GM21825 (cell line): ENCODE data around the gene GALNT7.
A peak's percentile ranks its signal among the peaks of the same experiment; 100 is the strongest.
"Not testable (repeated sequence)": the region's sequence is repeated elsewhere in the genome, so short reads cannot be mapped to it uniquely, and the experiment has no call there.

ENCODE experiments used
- ATAC-seq: cut with Tn5 transposase; IDR thresholded peaks from one replicate; pipeline ENCODE4 v1.9.1; 2021; ENCODE audit warnings: mild to moderate bottlenecking, moderate library complexity; ENCODE audit not compliant: unreplicated experiment

The GALNT7 gene

DNA sequence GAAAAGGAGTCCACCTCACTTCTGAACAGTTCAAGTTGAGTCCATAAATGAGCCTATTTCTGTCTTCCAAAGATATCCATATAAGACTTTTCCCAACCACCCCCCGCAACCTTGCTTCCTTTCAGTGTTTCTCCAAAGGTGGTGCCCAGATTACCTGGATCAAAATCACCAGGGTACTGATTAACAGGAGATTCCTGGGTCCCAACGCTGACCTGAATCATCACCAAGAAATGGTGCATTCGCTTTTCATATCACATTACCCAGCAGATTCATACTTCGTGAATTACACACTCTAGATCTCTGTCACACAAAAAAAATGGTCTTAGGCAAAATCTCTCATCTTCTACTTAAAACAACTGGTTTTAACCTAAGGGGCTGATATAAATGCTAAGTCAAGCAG lies 2.1 kb upstream of the GALNT7 start:
- ATAC-seq = no peak

DNA sequence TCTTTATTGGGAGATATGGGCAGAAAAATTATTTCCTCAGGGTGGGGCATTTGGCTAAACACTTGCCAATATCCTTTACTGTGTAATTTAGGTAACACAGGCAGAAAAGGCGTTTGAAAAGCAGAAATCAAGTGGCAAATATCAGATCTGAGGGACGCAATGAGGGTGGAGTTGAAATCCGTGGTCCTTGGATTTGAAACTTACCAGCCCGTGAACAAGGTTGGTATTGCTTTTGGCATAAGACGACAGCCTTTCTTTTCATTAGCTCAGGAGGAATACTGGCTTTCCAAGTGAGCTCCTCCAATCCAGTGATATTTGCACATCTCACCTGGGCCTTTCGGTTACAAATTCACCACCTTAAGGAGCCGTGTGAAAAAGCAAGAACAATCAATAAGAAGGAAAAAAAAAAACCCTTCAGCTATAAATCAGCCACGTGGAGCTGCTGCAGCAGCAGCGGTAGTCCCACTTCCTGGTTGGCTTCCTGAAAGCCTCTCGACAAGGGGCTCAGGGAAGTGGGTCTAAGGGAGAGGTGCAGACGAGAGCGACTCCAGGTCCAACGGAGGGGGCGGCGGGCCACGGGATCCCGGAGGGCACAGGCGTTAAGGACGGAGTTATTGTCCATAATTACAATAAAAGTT lies 734 bp upstream of the GALNT7 start:
- ATAC-seq = peak; percentile 22

DNA sequence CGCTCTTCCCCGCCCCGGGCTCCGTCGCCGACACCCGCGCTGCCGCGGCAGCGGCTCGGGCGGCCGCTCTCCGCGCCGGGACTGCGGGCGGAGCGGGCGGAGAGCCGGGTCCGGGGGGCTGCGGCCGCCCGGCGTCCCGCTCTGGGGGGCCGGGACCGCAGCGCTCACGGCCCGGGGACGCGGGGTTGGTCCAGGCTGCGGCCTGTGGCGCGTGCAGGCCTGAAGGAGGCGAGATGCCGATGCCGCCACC lies 492 bp downstream of the GALNT7 start:
- ATAC-seq = no peak

DNA sequence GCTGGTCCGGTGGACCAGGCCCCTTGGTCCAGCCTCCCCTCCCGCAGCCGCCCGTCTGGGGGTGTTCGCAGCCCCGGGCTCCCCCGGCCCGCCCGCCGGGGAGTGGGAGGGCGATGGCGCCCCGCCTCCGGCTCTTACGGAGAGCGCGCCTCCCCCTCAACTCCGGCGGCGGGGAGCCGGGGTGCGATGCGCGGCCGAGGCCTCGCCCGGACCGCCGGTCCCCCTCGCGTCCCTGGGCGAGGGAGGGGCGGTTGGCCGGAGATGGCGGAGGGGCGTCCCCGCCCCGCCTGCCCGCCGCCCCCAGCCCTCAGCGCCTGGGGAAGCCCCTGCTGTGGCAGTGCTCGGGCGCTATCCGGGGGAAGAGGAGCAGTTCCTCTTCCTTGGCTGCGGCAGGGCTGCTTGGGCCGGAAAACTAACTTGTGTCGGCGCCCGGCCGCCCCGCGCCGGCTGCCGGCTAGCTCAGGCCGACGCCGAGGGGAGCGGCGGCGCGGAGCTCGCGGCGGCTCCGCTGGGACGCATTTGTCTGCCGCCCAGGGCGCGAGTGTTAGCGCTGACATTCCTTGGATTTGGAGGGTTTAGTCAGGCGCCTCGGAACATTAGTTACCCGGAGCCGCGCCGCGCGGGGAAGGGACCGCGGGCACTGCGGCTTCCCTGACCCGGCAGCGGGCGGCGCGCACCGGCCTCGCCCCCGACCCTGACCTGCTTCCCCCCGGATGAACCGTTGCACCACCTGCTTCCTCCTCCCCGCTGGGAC lies 994 bp downstream of the GALNT7 start:
- peak; percentile 58 for ATAC-seq

DNA sequence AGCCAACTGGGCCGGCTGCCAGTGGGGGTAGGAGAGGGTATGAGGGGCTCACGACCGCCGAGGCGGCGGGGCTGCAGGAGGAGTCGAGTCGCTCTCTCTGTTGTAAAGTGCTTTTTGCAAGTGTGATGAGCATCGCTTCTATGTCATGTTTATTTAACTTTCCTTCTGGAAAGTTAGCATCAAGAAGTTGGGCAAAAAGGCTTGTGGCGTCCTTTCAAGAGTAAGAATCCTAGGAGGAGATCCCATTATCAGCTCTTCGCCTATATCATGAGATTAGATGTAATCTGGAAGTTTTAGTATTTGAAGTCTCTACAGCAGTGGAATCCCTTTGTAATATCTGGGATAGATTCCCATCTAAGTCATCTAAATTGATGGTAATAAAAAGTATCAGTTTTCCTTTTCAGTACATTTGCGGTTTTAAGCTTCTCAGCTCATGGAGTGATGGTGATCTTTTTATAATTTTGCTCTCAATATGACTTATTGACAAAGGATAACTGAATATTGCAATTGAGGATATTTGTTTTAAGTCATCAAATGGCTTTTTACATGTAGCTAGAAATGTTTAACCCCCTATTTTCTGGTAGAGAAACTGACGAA lies 1.7 kb downstream of the GALNT7 start:
- no peak for ATAC-seq

DNA sequence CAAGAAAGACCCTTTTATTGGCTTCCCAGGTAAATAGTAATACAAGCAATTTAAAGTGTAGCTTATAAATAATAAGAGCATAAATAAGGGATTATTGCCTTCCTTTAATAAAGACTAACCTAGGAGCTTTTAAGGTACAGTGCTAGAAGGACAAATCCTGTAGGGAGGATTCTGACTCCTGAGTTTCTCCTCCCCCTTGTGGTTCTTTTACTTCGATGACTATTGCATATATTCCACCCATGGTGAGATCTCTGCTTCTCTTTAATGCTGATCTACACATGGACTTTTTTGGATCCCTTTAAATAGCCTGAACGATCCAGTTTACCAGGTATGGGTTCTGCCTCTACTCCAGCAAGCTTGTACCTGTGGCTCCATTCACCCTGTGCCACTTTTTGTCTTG lies 2.5 kb downstream of the GALNT7 start:
- no peak for ATAC-seq

DNA sequence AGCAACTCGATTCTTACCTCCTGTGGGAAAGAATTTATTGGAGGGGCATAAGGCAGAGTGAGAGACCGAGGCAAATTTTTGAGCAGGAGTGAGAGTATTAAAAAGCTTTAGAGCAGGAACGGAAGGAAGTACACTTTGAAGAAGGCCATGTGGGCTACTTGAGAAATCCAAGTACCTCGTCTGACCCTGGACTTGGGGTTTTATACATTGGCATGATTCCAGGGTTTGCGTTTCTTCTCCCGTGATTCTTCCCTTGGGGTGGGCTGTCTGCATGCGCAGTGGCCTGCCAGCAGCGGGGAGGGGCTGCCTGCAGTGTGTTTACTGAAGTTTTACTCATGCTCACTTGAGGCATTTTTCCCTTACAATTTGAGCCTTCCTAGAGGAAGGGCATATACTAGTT lies 3.4 kb downstream of the GALNT7 start:
- no peak for ATAC-seq

DNA sequence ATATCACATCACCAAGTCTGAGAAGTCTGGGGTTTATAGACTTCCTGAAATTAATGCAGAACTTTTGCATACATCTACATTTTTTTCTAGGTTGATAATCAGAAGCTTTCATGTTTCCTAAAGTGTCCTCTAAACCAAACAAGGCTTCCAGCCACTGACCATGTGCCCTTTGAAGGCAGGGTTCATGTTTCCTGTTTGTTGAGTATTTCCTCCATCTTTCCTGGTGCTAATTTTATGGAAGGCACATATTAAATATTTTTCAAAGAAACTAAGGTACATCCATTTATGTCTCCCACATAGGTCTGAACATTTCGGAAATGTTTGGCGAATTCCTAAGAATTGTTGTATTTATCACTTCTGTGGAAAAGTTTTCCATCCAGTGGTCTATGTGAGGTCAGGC lies 5.6 kb downstream of the GALNT7 start:
- ATAC-seq = no peak

DNA sequence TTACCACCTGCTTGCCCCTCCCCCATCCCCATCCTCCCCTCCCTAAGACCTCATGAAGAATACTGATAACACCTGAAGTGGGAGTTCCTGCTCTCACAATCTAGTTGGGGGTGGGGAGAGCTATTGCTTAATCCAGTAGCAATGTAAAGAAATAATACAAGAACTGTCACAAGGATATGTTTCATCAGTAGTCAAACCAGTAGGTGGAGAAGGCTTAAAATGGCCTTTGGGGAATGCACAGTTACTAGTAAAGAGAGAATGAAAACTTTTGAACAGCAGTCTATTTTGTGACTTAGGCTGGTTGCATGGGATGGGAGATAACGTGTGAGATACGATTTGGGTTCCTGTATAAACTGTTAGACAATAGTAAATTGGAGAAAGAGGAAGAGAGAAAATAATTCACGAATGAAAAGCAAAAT lies 6.0 kb downstream of the GALNT7 start:
- no peak for ATAC-seq

DNA sequence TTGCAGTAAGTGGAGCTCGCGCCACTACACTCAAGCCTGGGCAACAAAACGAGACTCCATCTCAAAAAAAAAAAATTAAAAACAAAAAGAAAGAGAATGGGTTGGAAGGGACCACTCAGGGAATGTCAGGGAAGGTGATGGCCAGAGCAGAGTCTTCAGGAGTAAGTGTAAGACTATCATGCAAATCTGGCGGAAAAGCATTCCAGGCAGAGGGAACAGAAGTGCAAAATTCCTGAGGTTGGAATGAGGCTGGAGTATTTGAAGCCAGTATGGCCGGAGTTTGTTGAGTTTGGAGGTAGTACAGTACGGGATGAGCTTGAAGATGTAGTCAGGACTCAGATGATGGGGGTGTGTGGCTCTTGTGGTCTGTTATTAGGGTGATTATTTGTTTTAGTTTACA lies 7.4 kb downstream of the GALNT7 start:
- no peak for ATAC-seq

DNA sequence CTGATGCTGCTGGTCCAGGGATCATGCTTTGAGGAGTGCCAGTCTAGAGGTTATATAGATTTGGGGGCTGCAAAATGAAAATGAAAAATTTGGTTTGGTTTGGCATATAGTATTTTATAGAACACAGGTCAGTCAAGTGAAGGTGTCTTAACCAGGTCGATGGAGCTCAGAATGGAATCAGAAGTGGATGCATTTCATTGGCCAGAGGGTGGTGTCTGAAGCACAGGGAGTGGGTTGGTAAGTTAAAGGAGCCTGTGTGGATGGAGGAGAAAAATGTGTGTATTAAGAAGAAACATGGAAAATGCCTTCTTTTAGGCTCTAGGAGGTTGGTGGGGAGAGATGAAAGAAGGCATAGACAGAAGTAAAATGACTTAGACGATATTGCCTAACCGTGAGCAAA lies 8.6 kb downstream of the GALNT7 start:
- no peak for ATAC-seq

DNA sequence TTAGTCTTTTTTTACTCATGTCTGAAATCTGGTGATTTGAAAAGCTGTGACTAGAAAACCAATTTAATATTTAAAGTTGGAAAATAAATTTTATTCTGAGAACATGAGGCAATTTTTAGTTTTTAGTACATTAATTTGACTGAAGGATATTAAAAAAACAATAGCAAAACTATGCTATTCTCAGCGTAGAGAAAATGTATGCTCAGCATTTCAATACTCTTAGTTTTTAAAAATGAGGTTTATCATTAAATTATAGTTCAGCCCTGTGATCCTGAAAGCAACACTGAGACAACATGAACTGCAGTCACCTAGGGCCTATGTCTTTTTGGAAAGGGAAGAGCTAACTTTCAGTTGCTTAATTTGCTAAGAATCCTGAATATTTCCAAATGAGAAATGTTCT lies 9.5 kb downstream of the GALNT7 start:
- no peak for ATAC-seq

DNA sequence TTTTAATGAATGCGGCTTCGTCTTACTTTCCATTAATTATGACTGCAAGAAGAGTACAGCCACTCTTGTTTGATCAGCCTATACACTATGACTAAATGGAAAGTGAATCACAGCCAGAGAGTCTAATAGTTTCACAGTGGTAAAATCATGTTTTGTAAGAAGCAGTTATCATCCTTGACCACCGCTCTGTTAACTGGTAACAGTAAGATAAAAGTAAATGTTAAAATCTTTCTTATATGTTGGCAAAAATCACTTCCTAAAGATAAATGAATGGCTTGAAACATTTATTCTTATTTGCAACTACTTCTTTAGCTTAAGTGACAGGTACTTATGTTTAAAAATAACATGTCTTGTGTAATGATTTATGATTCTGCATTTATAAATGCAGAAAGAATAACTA lies 13.2 kb downstream of the GALNT7 start:
- ATAC-seq = peak; percentile 39

DNA sequence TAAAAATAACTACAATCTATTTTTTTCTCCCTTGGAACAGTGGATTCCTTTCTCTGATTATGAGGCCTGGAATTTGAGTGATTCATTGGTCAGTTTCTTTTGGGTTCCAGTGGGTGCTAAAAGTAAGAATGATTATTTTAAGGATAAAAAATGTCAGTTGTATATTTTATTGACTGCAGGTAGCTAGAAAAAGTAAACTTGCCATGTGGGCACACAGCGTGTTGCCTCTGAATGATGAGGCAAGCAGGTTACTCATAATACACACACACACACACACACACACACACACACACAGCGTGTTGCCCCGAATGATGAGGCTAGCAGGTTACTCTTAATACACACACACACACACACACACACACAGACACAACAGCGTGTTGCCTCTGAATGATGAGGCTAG lies 13.8 kb downstream of the GALNT7 start:
- ATAC-seq = no peak

DNA sequence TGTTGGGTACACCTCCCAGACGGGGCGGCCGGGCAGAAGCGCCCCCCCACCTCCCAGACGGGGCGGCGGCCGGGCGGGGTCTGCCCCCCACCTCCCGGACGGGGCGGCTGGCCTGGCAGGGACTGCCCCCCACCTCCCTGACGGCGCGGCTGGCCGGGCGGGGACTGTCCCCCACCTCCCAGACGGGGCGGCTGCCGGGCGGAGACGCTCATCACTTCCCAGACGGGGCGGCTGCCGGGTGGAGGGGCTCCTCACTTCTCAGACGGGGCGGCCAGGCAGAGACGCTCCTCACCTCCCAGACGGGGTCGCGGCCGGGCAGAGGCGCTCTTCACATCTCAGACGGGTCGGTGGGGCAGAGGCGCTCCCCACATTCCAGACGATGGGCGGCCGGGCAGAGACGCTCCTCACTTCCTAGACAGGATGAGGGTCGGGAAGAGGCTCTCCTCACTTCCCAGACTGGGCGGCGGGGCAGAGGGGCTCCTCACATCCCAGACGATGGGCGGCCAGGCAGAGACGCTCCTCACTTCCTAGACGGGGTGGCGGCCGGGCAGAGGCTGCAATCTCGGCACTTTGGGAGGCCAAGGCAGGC lies 15.1 kb downstream of the GALNT7 start:
- not testable (repeated sequence) for ATAC-seq

DNA sequence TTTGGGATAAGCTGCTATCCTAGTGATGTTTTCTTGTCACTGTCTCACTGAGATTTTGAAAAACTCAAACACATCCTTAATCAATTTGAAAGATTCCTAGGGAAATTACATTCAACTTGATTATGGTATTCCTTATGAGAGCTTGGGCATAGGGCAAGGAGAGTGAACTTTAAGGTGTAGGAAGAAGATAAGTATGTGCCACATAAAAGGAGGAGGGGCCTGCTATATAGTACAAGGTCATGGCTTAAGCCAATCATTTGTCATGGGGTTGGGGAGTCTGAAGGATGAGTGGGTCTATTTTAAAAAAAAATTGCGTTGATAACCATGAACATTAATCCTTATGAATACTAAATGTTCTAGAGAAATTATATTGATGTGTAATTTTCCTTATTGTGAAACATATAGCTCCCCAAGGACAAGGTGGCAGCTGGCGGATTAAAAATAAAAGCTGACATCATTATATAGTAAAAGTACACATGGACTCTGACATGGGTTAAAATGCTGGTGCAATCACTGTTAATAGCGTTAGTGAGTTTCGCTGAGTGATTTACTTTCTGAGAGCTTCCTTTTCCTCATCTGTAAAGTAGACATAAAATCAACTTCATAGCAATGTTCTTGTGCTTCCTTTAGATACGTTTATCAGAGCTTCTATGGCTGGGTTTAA lies 17.4 kb downstream of the GALNT7 start:
- ATAC-seq = peak; percentile 35

DNA sequence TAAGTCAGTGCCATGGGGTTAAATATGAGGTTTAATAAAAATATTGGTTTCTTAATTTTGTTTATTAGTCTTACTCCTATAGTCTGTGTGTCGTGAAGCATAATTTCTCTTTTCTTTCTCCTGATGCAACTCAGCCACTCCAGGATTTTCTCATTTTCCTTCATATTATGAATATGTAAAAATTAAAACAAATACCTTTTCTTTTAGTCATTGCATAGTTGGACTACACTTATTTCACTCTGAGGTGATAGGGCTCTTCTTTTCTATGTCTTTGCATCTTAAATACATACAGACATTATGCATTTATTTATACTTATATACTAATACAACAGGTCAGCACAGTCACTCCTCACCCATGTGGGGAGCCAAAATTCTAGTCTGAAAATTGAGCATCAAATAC lies 19.1 kb downstream of the GALNT7 start:
- no peak for ATAC-seq

DNA sequence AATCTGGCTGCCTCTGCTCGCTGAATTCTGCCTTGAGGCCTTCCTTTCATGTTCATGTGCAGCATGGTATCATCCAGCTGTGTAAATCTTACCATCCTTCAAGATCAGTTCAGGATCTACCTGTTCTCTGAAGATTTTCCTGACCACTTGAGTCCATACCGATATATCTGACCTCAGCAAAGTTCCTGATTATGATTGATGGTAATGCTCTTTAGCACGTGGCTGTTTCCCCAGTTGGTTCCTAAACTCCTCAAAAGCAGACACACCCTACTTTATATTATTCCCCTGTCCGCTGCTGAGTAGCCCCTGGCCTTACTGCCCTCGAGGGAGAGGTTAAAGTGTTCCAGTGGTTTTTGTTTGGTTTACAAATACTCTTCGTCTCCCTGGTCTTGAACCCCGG lies 20.0 kb downstream of the GALNT7 start:
- no peak for ATAC-seq

DNA sequence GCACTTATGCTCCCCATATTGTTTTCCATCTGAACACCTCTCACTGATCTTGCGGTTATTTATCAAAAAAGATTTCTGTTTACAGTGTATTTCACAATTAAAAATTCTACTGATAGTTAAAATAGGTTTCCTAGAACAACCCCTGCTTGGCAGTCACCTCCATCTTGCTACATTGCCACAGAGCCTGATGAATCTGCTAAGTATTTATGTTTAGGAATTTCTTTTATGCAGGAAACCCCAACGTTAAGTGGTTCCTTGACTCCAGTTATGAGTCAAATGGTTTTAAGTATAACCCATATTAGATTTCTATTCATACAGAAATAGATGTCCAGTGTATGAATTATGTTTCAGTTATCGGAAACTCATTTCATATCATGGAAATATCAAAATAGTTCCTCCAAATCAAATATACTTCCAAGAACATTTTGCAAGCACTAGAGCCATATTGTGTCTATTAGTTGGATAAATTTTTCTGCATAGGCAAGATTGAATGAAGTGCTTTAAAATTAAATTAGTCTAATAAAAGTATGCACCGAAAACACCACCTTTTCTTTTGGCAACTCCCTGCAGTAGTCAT lies 20.6 kb downstream of the GALNT7 start:
- no peak for ATAC-seq

DNA sequence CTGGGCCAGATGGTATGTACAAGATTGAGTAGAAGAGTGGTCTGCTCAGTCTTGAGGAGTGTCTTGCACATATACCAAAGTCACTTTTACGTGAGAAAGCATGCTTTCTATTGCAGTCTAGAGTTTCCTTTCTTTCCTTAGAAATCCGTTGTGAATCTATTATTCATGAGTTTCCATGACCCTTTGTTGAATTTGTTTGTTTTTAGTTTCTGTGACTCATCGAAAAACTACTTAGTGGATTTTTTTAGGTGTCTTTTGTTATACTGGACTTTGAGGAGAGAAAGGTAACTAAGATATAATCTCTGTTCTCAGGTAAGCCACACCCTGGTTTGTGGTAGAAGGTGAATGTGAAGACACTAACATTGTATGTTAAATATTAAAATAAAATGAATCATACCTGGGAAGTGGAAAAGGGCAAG lies 23.0 kb downstream of the GALNT7 start:
- ATAC-seq = no peak

DNA sequence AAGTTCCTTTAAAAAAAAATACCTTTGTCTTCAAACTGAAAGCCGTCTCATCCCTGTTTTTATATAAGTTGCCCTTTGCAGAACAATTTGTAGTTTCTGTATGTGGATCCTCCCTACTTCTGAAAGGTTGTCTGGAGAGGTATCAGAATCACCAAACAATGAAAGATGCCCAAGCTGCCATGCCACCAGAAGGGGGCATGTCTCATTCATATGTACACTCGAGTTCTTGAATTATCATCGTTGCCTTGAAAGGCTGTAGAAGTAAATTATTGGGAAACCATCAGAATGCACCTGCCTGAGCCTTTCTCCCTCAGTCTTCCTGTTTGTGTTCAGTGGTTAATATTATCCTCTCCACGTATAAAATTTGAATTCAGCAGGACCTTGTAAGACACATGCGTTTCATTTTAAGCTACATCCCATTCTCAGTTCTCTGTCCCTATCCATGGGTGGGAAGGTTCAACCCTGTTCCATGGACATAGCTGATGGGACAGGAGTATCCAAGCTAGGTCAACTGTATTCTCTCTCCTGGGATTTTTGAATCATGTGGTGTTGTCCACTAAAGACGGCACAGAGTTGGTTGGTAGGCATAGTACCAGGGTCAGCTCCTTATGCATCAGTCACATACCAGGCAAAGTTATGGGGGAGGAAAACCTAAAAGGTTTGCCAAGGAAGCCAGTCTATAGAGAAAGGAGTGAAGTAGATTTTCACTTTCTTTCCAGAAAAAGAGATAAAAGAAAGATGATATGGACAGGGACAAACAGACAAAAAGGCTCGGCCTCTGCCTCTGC lies 24.0 kb downstream of the GALNT7 start:
- no peak for ATAC-seq
